NCI-H2029 (cell line): ENCODE measurements around the gene TOR1AIP1.

ENCODE experiments used
- DNase-seq: peaks from one replicate; lab custom pipeline; 2025; lab: John Stamatoyannopoulos, UW

TOR1AIP1 gene

GRCh38 chr1:179881642-179882252 is 338 bp upstream of the TOR1AIP1 start:
- peak; percentile 67 for DNase-seq

GRCh38 chr1:179883040-179883744 is 1.1 kb downstream of the TOR1AIP1 start:
- peak; percentile 4 for DNase-seq

GRCh38 chr1:179883745-179884138 is 1.7 kb downstream of the TOR1AIP1 start:
- no peak for DNase-seq

GRCh38 chr1:179888071-179888470 is 6.0 kb downstream of the TOR1AIP1 start:
- DNase-seq: no peak

GRCh38 chr1:179889589-179889988 is 7.5 kb downstream of the TOR1AIP1 start:
- DNase-seq: no peak

- DNase-seq: no peak
These were observed 28.8 kb downstream of the TOR1AIP1 start for GRCh38 chr1:179910934-179911333.

GRCh38 chr1:179911812-179912211 is 29.7 kb downstream of the TOR1AIP1 start:
- DNase-seq: no peak

GRCh38 chr1:179917601-179918429 is 35.7 kb downstream of the TOR1AIP1 start:
- no peak for DNase-seq

GRCh38 chr1:179921472-179921871 is 39.4 kb downstream of the TOR1AIP1 start:
- no peak for DNase-seq

GRCh38 chr1:179921981-179922872 is 40.1 kb downstream of the TOR1AIP1 start:
- no peak for DNase-seq

GRCh38 chr1:179923029-179923428 is 40.9 kb downstream of the TOR1AIP1 start:
- DNase-seq: no peak

- DNase-seq: no peak
These were observed 42.2 kb downstream of the TOR1AIP1 start for GRCh38 chr1:179924268-179924667.

GRCh38 chr1:179925302-179925701 is 43.2 kb downstream of the TOR1AIP1 start:
- DNase-seq: no peak

- no peak for DNase-seq
These were observed 44.1 kb downstream of the TOR1AIP1 start for GRCh38 chr1:179925922-179926849.

- DNase-seq: no peak
These were observed 44.7 kb downstream of the TOR1AIP1 start for GRCh38 chr1:179926850-179927205.

- no peak for DNase-seq
These were observed 48.1 kb downstream of the TOR1AIP1 start for GRCh38 chr1:179929955-179930798.

GRCh38 chr1:179930867-179931266 is 48.8 kb downstream of the TOR1AIP1 start:
- no peak for DNase-seq

GRCh38 chr1:179933219-179933618 is 51.1 kb downstream of the TOR1AIP1 start:
- no peak for DNase-seq

- DNase-seq: no peak
These were observed 53.9 kb downstream of the TOR1AIP1 start for GRCh38 chr1:179935909-179936496.
